Uterus (tissue), 4 donors: Measurements from ENCODE around the gene SPATA16. TPM values are rescaled to one million over a fixed set of nuclear protein-coding genes. Genes with fewer than 3 reads are reported as not detected.
"Not testable (repeated sequence)": the region's sequence is repeated elsewhere in the genome, so short reads cannot be mapped to it uniquely, and the experiment has no call there.

Source experiments
- DNase-seq, 2 donors: peaks; one replicate each; pipeline ENCODE4 v3.0.0-alpha.2; 2019 to 2020
- H3K27ac ChIP-seq, 2 donors: fragments of 200-600 bp; sonication (generic); 1 replicate in 1 of 2; 2 replicates in 1 of 2; pipeline ENCODE4 v1.5.1; 2016 to 2018
- H3K27me3 ChIP-seq, 2 donors: fragments of 200-600 bp; sonication (generic); one replicate each; pipeline ENCODE4 v1.5.1; 2018 to 2019; ENCODE audit warnings: control low read depth in 1 of 2
- H3K36me3 ChIP-seq, 2 donors: fragments of 200-600 bp; sonication (generic); one replicate each; pipeline ENCODE4 v1.5.1; 2019; ENCODE audit warnings: control low read depth in 1 of 2
- H3K4me1 ChIP-seq, 2 donors: fragments of 200-600 bp; sonication (generic); one replicate each; pipeline ENCODE4 v1.5.1; 2018 to 2019; ENCODE audit warnings: control low read depth in 1 of 2
- H3K4me3 ChIP-seq, 2 donors: fragments of 200-600 bp; sonication (generic); 1 replicate in 1 of 2; 2 replicates in 1 of 2; pipeline ENCODE4 v1.5.1; 2018 to 2019; ENCODE audit warnings: mild to moderate bottlenecking in 1 of 2
- H3K9me3 ChIP-seq, 2 donors: fragments of 200-600 bp; sonication (generic); one replicate each; pipeline ENCODE4 v1.5.1; 2019; ENCODE audit warnings: control low read depth in 1 of 2
- CTCF ChIP-seq, 4 experiments: fragments of 200-600 bp in 2 of 4; fragments of 450-650 bp in 2 of 4; sonication (generic) in 2 of 4; IDR thresholded peaks; one replicate each; pipeline ENCODE4 v1.5.1; 2016 to 2019; ENCODE audit warnings: antibody characterized with exemption in 4 of 4, mild to moderate bottlenecking in 2 of 4, moderate library complexity in 1 of 4
- POLR2A ChIP-seq, 2 donors: fragments of 450-650 bp; IDR thresholded peaks; one replicate each; pipeline ENCODE4 v1.6.1; 2016; ENCODE audit warnings: antibody characterized with exemption in 2 of 2, mild to moderate bottlenecking in 1 of 2, moderate library complexity in 1 of 2
- intact Hi-C: fragments of 100-400 bp; cut with DNase I; formaldehyde crosslinking; loops from one replicate; pipeline ENCODE4 v1.15.1; 2023; ENCODE audit warnings: low total_unique reads
- total RNA-seq, 4 donors: library from RNA; depleted of rRNA in 3 of 4; stranded (reverse); fragments of >200 nt in 3 of 4; gene quantifications; one replicate each; pipeline versions ENCODE4 v1.1.0 to v1.2.4, GENCODE V29; 2014 to 2023
- donor health status: DM: yes; HTN: yes; CAD: no.

SPATA16 gene
- total RNA-seq: not detected

DNA sequence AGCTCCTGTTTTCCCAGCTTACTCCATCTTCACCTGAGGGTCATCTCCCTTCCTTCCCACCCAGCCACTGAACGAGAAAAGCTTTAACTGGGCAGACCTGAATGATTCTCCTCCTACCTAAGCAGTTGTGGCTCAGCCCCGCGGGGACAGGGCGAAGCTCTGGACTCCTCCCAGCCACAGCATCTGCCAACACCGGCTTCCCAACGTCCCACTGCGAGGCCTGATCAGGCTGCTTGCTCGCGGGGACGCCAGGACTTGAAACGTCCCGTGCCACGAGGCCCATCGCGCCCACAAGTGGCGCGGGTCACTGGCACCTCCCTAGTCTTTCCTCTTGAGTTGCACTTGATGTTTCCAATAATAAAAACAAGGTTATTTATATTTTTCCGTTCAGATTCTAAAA, at the start of gene SPATA16:
Gene SPATA16 (minus strand): TSS at position 250 of the 400 bp plus-strand sequence. CDS start 23,504 bp downstream, outside the sequence.
- H3K36me3 ChIP-seq: no peaks in the 10 kb centered on the region
- intact Hi-C loops: no loop called here

GRCh38 chr3:173183022-173183421, 42.0 kb upstream of the SPATA16 start:
- H3K27ac ChIP-seq, H3K9me3 ChIP-seq, intact Hi-C loops, H3K4me3 ChIP-seq, H3K27me3 ChIP-seq, DNase-seq, H3K4me1 ChIP-seq, H3K36me3 ChIP-seq: not testable (repeated sequence)

More for the DNA sequence above, at the start of gene SPATA16:
- TF ChIP-seq POLR2A (IDR thresholded peaks at IDR 0.05) (no peak), CTCF (IDR thresholded peaks at IDR 0.05) (no peak)
- H3K9me3 ChIP-seq: no peaks in the 10 kb centered on the region
- no peaks in the 10 kb centered on the region for H3K4me1 ChIP-seq
- H3K4me3 ChIP-seq: no peak within 1 kb of the TSS
- no peak within 1 kb of the TSS for H3K27ac ChIP-seq
- DNase-seq: no peak
- no peaks in the 10 kb centered on the region for H3K27me3 ChIP-seq

DNA sequence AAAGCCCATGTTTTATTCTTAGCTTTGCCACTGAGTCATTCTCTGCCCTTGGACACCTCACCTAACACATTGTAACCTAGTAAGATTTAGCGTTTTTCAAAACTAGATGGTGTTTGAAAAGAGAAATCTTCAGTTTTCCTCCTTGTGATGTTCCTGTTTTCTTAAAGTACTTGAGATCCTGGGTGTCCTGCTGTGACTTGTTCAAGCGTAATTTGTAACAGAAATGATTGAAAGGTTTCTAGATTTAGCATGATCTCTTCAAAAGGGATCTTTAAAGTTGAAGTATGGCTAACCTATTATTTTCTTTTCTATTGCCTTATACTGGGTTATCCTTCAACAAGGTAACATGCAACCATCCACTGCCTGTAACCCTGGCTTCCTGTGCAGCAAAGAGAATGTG, 32.6 kb upstream of the SPATA16 start:
- Histone ChIP-seq H3K4me1 (no peaks in the 10 kb centered on the region), H3K4me3 (no peak overlapping the region), H3K9me3 (no peaks in the 10 kb centered on the region), H3K27me3 (no peaks in the 10 kb centered on the region), H3K27ac (no peak overlapping the region), H3K36me3 (no peaks in the 10 kb centered on the region)
- TF ChIP-seq CTCF (IDR thresholded peaks at IDR 0.05) (no peak), POLR2A (IDR thresholded peaks at IDR 0.05) (no peak)
- intact Hi-C loops: no loop called here
- DNase-seq: no peak

DNA sequence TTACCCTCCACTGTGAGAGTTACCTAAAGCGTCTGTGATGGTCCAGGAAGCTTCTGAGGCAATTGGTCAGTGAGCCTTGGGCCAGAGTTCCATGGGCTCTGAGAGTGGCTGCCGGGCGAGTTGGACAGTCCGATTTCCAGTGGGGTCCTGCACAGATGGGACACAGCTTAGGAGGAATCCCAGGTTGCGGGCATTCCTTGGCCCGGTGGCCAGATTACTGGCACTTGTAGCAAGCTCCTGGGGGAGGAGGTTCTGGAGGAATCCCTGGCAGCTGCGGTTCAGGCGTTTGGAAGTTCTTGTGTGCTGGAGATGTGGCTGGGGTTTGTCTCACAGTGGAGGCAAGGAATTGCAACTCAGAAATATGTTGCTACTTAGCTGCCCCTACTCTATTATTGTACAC, 18.1 kb upstream of the SPATA16 start:
- H3K4me3 ChIP-seq, H3K4me1 ChIP-seq, H3K36me3 ChIP-seq, H3K9me3 ChIP-seq, H3K27ac ChIP-seq, H3K27me3 ChIP-seq, DNase-seq, intact Hi-C loops: not testable (repeated sequence)

DNA sequence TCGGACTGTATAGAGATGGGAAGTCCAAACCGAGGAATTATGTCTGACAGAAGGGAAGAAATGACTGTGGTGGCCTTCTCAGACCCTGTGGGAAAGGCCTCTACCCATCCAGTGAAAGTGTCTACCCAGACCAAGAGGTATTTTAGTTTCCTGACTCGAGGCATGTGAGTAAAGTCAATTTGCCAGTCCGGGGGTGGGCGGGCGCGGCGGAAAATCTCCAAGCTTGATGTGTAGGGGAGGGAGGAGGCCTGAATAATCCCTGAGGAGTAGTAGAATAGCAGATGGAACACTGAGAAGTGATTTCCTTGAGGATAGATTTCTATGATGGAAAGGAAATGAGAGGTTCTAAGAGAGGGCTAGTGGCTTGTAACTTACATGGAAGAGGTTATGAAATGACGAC, 15.5 kb upstream of the SPATA16 start:
- H3K4me1 ChIP-seq, H3K36me3 ChIP-seq, intact Hi-C loops, H3K9me3 ChIP-seq, H3K27ac ChIP-seq, DNase-seq, H3K27me3 ChIP-seq, H3K4me3 ChIP-seq: not testable (repeated sequence)

DNA sequence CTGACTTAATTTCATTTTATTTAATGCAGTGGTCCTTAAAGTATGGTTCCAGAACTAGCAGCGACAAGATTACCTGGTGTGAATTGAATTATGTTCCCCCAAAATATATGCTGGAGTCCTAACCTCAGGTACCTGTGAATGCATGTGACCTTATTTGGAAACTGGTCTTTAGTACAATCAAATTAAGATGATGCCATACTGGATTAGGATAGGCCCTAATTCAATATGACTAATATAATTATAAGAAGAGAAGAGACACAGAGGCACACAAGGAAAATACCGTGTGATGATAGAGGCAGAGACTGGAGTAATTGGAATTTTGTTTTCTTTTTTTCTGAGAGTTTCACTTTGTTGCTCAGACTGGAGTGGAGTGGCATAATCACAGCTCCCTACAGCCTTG, 12.6 kb upstream of the SPATA16 start:
- Histone ChIP-seq H3K27ac (no peak overlapping the region), H3K9me3 (no peaks in the 10 kb centered on the region), H3K36me3 (no peaks in the 10 kb centered on the region), H3K27me3 (no peaks in the 10 kb centered on the region), H3K4me1 (no peaks in the 10 kb centered on the region), H3K4me3 (no peak overlapping the region)
- no peak for DNase-seq
- TF ChIP-seq POLR2A (IDR thresholded peaks at IDR 0.05) (no peak), CTCF (IDR thresholded peaks at IDR 0.05) (no peak)
- intact Hi-C loops: no loop called here

DNA sequence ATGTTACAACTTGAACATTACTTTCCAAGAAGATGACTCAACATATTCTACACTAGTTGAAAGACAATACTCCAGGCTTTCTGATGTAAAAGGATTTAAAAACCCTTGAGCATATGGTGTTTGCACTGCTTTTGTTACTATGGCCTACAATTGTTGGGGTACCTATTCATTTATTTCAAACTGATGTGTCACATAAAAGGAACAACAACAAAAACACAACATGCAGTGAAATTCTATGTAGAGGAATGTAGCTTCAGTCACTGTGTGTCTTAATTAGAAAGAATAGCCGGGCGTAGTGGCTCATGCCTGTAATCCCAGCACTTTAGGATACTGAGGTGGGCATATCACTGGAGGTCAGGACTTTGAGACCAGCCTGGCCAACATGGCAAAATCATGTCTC, 1.6 kb downstream of the SPATA16 start:
- H3K36me3 ChIP-seq: no peaks in the 10 kb centered on the region
- H3K4me1 ChIP-seq: no peaks in the 10 kb centered on the region
- no peak for DNase-seq
- no peaks in the 10 kb centered on the region for H3K9me3 ChIP-seq
- no peak overlapping the region for H3K4me3 ChIP-seq
- intact Hi-C loops: no loop called here
- no peak for TF ChIP-seq POLR2A (IDR thresholded peaks at IDR 0.05)
- no peak for TF ChIP-seq CTCF (IDR thresholded peaks at IDR 0.05)
- H3K27ac ChIP-seq: no peak overlapping the region
- H3K27me3 ChIP-seq: no peaks in the 10 kb centered on the region
